ENCODE results near the gene KRT40.

DNA sequence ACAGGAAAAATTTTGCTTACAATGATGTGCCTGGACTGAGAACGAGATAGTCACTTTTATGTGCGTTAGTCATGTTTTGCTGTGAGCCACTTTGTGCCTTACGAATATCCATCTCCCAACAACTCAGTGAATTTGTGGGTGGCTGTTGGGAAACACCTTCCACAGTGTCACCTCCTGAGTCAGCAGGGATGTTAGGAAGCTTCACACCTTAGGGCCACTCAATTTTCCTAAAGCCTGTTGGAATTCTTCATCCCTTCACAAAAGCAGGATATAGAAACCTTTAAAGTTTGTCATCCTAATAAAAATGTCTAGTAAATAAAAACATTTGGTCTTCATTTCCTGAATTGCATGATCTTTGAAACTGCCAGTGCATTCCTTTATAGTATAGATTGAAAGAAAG is 29.1 kb upstream of the KRT40 start:
- TF ChIP-seq, protein P1, sequence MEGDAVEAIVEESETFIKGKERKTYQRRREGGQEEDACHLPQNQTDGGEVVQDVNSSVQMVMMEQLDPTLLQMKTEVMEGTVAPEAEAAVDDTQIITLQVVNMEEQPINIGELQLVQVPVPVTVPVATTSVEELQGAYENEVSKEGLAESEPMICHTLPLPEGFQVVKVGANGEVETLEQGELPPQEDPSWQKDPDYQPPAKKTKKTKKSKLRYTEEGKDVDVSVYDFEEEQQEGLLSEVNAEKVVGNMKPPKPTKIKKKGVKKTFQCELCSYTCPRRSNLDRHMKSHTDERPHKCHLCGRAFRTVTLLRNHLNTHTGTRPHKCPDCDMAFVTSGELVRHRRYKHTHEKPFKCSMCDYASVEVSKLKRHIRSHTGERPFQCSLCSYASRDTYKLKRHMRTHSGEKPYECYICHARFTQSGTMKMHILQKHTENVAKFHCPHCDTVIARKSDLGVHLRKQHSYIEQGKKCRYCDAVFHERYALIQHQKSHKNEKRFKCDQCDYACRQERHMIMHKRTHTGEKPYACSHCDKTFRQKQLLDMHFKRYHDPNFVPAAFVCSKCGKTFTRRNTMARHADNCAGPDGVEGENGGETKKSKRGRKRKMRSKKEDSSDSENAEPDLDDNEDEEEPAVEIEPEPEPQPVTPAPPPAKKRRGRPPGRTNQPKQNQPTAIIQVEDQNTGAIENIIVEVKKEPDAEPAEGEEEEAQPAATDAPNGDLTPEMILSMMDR (IDR thresholded peaks at IDR 0.05; ENCODE audit: poor library complexity): no peak
- no peak for TF ChIP-seq EZH2 (IDR thresholded peaks at IDR 0.05; ENCODE audit: borderline replicate concordance)

All from hepatocyte (in vitro differentiated cells).